Measurements from ENCODE around the gene ETV3.

- TF ChIP-seq, protein P1, sequence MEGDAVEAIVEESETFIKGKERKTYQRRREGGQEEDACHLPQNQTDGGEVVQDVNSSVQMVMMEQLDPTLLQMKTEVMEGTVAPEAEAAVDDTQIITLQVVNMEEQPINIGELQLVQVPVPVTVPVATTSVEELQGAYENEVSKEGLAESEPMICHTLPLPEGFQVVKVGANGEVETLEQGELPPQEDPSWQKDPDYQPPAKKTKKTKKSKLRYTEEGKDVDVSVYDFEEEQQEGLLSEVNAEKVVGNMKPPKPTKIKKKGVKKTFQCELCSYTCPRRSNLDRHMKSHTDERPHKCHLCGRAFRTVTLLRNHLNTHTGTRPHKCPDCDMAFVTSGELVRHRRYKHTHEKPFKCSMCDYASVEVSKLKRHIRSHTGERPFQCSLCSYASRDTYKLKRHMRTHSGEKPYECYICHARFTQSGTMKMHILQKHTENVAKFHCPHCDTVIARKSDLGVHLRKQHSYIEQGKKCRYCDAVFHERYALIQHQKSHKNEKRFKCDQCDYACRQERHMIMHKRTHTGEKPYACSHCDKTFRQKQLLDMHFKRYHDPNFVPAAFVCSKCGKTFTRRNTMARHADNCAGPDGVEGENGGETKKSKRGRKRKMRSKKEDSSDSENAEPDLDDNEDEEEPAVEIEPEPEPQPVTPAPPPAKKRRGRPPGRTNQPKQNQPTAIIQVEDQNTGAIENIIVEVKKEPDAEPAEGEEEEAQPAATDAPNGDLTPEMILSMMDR (IDR thresholded peaks at IDR 0.05), result no peak
- TF ChIP-seq POLR2A (IDR thresholded peaks at IDR 0.05) (no peak), POLR2AphosphoS5 (IDR thresholded peaks at IDR 0.05) (no peak)
Measured at GRCh38 chr1:157158967-157159366, 20.8 kb upstream of the ETV3 start.

Data from prostate gland (tissue), 2 donors.